CD4-positive, alpha-beta T cell treated with Interleukin-4 for 1 hour (primary cell): ENCODE measurements around the gene FRA10AC1.

ENCODE experiments used
- DNase-seq, 2 donors: peaks; one replicate each; pipeline ENCODE4 v3.0.0-alpha.2; 2020 to 2022

FRA10AC1 gene, protein sequence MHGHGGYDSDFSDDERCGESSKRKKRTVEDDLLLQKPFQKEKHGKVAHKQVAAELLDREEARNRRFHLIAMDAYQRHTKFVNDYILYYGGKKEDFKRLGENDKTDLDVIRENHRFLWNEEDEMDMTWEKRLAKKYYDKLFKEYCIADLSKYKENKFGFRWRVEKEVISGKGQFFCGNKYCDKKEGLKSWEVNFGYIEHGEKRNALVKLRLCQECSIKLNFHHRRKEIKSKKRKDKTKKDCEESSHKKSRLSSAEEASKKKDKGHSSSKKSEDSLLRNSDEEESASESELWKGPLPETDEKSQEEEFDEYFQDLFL

DNA sequence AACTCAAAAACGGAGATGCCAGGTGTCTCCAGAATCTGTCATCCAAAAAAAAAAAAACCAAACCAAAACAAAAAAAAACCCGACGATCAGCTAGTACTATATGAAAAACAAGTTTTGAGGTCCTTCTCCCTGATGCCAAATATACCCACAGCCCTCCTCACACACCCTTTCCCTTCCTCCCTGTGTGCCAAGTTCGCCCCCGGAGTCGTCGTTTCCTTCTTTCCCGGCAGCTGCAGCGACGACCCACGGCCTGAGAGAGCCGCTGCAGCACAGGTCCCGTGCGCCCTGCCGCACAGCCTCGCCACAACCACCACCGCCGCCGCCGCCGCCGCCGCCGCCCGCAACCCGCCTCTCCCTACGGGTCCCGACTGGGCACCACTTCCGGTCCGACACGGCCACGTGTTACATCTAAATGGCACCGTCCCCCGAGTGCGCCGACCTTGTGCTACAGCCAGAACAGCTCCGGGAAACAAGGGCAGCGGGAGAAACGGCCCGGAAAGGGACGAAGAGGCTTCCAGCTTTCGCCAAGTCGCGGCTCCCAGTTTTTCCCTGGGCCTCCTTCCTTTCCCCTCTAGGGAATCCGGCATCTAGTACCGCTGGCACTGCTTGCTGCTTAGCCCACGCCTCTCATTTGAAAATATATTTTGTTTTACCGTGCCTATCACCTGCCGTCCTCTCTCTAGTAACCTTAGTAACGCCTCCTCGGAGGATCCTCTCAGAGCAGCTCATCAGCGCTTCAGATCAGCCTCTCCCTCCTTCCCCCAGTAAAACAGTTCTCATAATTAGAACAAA lies at the start of gene FRA10AC1:
TSS of gene FRA10AC1 (minus strand) at position 383 of the 792 bp plus-strand sequence. CDS start 2,486 bp downstream, outside the sequence.
- peak; percentile 89 to 90 for DNase-seq

DNA sequence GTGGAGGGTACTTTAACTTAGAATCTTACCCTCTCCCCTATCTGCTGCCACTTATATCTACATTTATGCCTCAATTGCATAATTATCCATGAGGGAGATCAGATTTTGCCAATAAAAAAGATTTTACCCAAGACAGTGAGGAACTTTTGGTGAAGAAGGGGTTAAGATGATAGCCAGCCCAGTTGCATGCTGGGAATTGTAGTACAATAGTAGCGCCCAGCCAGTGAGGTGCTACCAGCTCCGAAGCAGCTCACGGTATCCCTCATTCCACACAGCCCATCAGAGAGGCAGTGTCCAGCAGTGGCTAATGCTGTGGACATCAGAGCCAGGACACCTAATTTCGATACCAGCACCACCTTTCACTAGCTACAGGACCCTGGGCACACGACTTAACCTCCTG lies 49.4 kb upstream of the FRA10AC1 start:
- peak in 1 of 2 donors; percentile 17 for DNase-seq

DNA sequence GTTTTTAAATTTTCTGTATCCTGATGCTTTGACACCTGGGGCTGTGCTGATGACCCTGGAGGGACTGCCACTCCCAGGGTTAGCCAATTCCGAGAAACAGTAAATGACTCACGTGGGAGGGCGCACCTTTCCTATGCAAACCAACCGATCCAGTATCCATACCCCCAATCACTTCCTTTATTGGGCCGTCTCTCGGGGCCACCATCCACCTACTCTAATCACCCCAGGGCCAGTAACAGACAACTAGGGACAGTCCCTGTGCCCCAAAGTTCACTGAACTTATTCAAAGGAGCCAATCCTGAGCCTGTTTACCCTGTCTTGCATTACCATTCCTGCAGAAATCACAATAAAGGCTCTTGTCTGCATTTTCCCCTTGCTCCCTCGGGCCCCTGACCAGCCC lies 48.7 kb upstream of the FRA10AC1 start:
- DNase-seq = no peak

DNA sequence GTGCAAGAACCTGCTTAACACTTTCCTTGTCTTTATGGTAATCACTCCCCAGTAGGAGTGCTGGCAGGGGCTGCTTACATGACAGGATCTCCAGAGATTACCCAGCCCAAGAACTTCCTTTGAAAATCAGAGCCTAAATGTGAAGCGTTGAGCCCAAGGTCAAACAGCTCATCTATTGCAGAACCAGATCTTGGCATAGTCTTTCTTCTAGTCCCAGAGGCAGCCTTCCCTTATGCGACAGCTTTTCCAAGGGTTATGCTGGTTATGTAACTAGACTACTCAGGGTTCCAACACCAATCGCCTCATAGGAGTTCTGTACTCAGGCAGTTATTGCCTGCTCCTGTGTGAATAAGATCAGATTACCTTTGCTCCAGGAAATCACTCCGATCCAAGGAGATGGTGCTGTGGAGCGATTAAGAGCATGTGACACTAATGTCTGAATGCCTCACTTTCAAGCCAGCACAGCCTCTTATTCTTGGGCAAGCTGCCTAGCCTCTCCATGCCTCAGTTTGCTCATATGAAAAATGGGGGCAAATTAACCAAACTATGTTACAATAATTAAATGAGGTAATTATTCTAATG lies 46.9 kb upstream of the FRA10AC1 start:
- no peak for DNase-seq

DNA sequence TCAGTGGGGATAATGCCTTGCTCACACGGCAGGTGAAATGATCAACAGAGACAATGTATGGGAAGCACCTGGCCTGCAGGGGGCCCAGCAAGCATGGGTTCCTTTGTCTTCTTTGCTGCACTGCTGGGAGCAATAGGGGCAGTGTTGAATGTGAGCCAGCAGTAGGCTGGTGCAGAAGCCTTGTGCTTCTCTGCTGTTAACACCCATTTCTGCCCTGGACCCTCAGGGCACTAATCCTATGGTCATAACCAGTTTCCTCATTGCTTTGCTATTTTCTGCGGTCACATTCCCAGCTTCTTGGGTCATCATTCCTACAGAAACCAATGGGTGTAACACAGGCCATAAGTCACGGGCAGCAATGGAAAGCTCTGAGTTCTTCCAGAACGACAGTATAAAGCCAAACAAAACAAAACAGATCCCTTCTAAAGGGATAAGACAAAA lies 44.5 kb upstream of the FRA10AC1 start:
- no peak for DNase-seq

DNA sequence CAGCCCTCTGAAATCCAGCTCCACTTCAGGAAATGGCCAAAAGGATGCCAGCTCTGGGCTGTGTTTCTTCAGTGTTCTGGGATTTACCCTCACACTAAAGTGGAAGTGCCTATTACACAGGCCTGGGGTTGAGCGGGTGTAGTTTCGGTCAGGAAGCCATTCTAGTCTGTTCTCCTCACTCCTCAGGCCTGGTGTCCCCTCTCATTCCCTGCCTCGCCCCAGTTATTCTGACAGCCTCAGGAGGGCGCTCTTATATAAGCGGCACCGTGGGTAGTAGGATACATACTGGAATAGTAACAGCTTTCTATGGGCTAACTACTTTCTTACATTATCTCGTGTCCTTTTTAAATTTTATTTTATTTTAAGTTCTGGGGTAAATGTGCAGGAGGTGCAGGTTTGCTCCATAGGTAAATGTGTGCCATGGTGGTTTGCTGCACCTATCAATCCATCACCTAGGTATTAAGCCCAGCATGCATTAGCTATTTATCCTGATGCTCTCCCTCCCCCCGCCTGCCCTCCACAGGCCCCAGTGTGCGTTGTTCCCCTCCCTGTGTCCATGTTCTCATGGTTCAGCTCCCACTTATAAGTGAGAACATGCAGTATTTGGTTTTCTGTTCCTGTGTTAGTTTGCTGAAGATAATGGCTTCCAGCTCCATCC lies 43.1 kb upstream of the FRA10AC1 start:
- peak in 1 of 2 donors; percentile 14 for DNase-seq

DNA sequence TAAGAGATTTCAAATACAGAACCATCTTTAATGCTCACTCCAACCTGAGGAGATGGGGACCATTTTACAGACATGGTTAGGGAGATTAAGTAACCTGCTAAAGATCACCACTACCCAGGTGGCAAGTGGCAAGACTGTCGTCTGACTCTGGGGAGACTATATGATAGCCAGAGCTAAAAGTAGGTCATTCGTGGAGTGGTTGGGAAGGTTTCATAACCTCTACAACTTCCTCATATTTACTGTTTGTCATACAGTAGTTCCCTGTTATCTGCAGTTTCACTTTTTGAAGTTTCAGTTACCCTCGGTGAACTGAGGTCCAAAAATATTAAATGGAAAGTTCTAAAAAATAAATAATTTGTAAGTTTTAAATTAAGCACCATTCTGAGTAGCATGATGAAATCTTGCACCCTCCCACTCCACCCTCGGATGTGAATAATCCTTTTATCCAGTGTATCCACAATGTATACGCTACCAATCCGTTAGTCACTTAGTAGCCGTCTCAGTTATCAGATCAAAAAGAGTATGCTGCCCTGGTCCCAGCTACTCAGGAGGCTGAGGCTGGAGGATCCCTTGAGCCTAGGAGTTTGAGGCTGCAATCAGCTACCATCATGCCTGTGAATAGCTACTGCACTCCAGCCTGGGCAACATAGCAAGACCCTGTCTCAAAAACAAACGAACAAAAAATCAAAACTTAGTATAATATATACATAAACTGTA lies 40.4 kb upstream of the FRA10AC1 start:
- DNase-seq = no peak

DNA sequence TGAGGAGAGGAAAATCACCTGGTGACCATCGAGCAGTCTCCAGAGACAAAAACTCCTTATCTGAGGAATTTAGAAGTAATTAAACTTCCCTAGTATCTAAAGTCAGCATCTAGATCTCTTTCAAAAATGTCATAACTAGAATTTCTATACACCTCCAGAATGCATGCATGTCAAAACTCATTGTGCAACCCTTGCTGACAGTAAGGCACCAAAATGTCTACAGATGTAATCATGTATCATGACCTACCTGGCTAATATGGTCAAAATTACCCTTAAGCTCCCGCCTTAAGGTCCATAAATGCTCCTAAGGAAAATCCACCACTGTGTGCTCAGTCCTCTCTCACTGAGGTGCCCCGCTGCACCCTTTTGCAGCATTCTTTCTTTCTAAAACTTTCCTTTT lies 39.0 kb upstream of the FRA10AC1 start:
- no peak for DNase-seq

DNA sequence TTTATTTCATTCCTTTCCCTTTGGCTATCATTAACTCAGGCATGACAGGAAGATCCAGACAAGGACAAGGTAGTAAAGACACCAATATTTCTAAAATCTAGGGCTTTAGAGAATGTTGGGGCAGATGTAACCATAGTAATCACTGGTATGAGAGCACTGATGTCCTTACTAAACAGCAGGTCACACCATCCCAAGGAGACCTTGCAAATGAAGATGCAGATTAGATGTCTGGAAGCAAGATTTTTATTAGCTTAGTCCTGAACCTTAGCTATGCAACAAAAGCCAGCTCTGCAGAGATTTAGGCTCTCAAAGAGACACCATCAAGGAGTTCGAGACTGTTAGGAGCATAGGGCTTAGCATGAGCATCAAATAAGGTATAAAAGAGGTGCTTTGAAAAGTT lies 23.6 kb upstream of the FRA10AC1 start:
- DNase-seq = no peak

DNA sequence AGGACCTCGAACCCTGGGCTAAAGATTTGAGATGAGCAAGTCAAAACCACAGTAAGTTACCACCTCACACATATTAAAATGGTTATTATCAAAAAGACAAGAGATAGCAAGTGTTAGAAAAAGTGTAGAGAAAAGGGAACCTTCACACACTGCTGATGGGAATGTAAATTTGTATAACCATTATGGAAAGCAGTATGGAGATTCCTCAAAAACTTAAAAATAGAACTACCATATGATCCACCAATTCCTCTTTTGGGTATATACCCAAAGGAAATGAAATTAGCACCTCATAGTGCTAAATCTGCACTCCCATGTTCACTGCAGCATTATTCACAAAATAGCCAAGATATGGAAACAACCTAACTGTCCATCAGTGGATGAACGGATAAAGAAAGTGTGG lies 20.8 kb upstream of the FRA10AC1 start:
- DNase-seq = no peak

DNA sequence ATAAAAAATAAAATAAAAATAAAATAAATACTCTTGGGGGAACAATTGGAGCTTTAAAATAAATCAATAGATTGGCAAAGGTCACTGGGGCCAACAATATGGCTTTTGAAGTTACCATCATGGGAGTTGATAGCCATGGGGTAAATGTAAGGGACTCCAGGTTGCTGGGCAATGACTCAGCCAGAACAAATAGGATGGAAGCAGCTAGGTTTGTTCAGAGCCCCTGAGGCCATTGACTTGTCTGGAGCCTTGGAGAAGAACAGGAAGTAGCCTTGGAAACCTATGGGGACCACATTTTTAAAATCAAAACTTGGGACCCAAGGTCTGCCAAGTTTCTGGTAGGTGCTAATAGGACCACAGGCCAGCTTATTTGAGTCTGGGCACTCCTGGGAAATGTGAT lies 20.2 kb upstream of the FRA10AC1 start:
- no peak for DNase-seq

DNA sequence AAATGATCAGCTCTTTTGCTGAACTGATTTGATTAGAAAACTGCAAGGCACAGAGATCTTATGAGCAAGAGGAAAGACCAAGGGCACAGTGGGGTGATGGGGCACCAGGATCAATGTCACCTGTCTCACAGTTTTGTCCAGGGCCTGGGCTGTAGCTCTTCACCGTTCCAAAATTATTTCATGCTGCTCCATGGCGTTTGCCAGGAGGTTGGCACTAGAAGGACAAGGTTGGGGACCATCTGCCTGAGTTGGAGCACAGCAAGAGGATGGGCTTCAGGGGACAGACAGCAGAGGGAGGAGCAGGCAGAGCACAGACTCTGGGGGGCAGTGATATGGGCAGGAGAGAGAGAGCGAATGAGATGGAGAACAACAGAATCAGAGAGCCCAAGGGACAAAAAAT lies 17.5 kb upstream of the FRA10AC1 start:
- DNase-seq = no peak

DNA sequence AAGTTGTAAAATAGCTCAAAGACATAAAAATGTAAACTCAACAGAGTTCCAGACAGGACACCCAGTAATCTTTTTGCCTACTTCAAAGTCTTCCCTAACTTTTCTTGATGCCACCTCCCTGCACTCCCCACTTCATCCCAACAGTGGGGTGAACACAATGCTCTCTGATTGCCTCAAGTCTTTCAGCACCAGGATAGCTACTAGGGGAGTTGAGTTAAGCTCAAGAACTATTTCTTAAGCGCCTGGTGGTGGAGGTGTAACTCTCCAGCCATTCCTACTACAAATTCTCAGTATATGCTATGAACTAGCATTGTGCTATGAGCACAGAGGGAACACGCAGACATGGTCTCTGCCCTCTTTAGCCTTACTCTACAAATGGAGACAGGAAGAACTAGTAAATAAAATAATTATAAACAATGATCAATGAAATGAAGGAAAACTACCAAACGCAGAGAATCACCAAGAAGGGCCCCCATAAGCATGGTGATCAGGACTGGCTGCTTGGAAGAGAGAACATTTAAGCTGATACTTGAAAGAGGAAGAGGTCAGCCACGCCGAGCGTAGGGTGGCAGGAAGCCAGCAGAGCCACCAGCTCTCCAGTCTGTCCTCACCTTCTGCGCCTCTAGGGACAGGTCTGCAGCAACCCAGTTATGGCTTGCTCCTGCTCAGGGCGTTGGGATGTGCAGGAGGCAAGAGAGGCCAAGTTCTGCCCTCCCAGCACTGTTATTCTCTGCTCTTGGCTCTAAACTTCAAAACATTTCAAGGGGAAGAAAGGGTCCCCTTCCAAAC lies 16.7 kb upstream of the FRA10AC1 start:
- DNase-seq = no peak

DNA sequence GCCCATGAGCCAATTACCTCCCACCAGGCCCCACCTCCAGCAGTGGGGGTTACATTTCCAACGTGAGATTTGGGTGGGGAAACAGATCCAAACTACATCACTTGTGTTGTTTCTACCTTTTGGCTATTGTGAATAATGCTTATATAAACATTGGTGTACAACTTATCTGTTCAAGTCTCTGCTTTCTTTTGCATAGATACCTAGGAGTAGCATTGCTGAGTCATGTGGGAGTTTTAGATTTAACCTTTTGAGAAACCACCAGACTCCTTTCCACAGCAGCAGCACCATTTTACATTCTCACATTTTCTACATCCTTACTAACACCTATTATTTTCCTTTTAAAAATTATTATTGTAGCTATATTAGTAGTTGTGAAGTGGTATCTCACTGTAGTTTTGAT lies 14.4 kb upstream of the FRA10AC1 start:
- DNase-seq = no peak

DNA sequence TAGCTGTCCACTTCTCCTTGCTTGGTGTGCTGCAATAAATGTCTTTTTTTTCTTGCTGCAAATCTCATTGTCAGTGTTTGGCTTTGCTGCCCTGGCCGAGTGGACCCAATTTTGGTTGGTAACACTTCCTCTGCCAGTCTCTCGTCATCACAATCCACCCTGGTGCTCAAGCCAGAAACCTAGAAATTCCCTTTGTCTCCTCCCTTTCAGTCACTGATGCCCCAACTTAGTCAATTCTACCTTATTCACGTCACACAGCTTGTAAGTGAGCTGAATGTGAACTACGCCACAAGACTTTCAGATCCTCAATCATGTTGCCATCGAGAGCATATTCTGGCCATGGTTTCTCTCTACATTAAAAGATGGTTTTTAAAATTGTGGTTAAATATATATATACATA lies 13.0 kb upstream of the FRA10AC1 start:
- peak; percentile 15 to 16 for DNase-seq

DNA sequence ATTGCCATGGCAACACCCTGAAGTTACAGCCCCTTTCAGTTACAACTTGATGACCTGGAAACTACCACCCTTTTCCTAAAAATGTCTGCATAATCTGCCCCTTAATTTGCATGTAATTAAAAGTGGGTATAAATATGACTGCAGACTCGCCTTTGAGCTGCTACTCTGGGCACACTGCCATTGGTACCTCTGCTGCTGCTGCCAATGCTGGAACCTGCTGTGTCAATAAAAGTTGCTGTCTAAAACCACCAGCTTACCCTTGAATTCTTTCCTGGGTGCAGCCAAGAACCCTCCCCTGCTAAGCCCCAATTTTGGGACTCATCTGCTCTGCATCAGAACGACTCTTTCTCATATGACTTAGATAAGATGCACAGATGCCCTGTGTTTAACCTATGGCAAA lies 10.2 kb upstream of the FRA10AC1 start:
- no peak for DNase-seq

DNA sequence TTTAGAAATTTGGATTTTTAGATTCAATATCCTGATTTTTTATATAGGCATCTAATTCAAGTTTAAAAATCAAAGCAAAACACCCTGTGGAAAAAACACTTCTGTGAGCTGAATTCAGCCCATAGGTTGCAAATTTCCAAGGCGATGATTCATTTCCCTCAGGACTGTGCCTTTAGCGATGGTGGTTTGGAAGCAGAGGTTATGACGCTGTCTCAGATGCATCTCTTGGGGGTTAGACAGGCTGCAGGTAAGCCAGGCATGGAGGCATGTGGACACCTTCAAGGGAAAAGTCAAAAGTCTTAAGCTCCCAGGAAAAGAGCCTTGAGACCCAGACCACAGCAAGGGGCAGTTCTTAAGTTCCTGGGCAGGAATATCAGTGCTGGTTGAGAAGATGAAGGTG lies 9.5 kb upstream of the FRA10AC1 start:
- DNase-seq = no peak

DNA sequence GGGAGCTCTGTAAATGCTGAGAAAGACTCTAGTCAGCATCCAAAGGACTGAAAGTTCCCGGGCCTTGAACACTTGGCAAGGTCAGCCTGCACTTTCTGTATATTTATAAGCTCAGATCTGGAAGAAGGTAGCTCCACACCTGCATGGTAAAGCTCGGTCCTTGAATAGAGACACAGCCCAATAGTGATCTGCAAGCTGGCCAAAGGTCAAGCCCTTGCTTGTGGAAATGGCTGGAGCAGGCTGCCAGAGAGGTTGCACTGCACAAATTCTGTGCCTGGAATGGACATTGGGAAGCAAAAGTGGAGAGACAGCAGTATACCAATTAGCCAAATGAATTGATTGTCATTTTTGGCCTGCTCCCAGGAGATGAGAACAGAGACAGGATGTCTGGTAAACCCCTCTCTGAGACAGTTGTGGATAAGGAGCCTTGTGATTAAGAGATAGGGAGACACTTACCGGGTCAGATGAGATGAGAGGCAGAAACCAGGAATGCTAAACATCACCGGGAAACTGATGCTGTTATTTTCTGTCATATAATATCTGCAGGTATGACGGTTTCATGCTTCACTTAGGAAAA lies 8.0 kb upstream of the FRA10AC1 start:
- no peak for DNase-seq

DNA sequence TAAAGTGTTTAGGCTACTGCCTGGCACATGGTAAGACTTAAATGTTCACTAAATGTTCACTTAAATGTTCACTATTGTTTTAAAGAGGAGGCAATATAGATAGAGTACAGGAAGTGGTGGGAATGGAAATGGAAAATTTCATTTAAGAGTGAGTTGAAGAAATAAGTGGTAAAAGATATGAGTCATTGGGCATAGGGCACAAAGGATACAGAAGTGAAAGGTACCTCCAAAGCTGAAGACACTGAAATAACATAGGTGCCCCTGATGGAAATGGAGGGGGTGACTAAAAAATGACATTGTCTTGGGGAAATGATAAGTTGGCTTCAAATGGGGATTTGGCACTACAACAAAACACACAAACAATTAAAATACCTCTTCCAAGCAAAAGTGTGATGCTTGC lies 5.2 kb upstream of the FRA10AC1 start:
- no peak for DNase-seq

DNA sequence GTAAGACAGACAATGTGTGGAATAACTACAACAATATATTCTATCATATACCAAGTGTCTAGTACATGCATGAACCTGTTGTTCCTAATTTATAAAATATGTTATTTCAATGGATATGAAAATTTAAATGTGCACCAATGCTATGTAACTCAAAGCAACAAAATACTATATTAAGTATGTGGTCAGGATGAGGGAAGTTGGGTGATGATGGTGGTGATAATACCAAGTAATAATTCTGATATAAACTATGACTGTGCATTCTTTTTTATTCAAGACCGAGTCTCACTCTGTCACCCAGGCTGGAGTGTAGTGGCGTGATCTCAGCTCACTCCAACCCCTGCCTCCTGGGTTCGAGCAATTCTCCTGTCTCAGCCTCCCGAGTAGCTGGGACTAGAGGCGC lies 2.1 kb upstream of the FRA10AC1 start:
- DNase-seq = no peak

DNA sequence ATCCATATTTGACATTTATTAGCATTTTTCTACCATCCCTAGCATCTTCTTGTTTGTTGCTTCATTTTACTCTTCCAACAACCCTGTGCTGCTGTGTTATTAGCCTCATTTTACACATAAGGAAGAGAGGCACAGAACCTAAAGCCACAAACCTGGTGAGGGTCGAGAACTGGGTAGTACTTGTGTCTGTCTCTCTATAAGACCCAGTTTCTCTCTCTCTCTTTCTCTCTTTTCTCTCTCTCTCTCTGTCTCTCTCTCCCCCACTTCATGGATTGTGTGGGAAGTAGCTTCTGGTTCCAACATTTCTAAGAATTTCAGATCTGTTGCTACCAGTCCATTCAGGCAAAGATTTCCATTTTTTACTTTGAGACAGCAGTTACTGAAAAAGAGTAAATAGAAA lies 1.4 kb upstream of the FRA10AC1 start:
- no peak for DNase-seq

DNA sequence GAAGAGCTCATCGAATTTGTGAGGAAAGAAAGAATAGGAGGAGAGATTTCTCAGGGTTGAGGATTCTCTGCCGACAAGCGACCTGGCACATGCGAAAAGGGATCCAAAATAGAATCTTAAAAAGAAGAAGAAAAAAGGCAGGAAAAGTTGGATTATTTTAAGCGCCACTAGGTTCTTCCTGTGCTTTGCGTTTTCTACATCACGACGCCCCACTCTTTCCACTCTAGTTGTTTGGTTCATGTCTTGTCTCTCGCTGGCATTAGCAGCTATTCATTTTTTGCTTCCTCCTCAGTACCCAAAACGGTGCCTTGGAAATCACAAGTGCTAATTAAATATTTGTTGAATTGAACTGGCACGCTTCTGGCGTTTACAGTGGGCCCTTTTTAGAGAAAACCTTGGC lies 674 bp upstream of the FRA10AC1 start:
- DNase-seq = no peak
